Neural crest cell (in vitro differentiated cells): ENCODE results near the gene ADGRG1. TPM values are rescaled to one million over a fixed set of nuclear protein-coding genes. Genes with fewer than 3 reads are reported as not detected.
"Not testable (repeated sequence)": the region's sequence is repeated elsewhere in the genome, so short reads cannot be mapped to it uniquely, and the experiment has no call there.

Experiments
- DNase-seq: peaks from one replicate; pipeline ENCODE4 v3.0.0; 2021; ENCODE audit warnings: low read depth, mixed read lengths, low spot score
- H3K27ac Mint-ChIP-seq: one replicate; pipeline ENCODE4 v1.8.0; 2021; ENCODE audit warnings: mild to moderate bottlenecking, mixed read lengths; ENCODE audit not compliant: unreplicated experiment
- H3K27me3 Mint-ChIP-seq: 2 replicates; pipeline ENCODE4 v1.8.0; 2021; ENCODE audit warnings: low read depth, mild to moderate bottlenecking, mixed read lengths
- H3K36me3 Mint-ChIP-seq: 2 replicates; pipeline ENCODE4 v1.8.0; 2021; ENCODE audit warnings: low read depth, mild to moderate bottlenecking, mixed read lengths
- H3K4me1 Mint-ChIP-seq: 2 replicates; pipeline ENCODE4 v1.8.0; 2021; ENCODE audit warnings: mixed read lengths
- H3K4me3 Mint-ChIP-seq: one replicate; pipeline ENCODE4 v1.8.0; 2021; ENCODE audit warnings: mild to moderate bottlenecking, mixed read lengths
- H3K9me3 Mint-ChIP-seq: 2 replicates; pipeline ENCODE4 v1.8.0; 2021; ENCODE audit warnings: mixed read lengths
- total RNA-seq: library from RNA; stranded (reverse); gene quantifications from 2 replicates; pipeline ENCODE4 v1.2.1, GENCODE V29; 2021
- TF ChIP-seq, protein P1 (sequence below): fragments of 200-600 bp; sonication (generic); conservative IDR thresholded peaks from 2 replicates; pipeline ENCODE4 v1.5.0; 2021; ENCODE audit warnings: antibody characterized with exemption, mild to moderate bottlenecking

The ADGRG1 gene
- total RNA-seq, 1 donor from 2014 or later, result 58.5 TPM

DNA sequence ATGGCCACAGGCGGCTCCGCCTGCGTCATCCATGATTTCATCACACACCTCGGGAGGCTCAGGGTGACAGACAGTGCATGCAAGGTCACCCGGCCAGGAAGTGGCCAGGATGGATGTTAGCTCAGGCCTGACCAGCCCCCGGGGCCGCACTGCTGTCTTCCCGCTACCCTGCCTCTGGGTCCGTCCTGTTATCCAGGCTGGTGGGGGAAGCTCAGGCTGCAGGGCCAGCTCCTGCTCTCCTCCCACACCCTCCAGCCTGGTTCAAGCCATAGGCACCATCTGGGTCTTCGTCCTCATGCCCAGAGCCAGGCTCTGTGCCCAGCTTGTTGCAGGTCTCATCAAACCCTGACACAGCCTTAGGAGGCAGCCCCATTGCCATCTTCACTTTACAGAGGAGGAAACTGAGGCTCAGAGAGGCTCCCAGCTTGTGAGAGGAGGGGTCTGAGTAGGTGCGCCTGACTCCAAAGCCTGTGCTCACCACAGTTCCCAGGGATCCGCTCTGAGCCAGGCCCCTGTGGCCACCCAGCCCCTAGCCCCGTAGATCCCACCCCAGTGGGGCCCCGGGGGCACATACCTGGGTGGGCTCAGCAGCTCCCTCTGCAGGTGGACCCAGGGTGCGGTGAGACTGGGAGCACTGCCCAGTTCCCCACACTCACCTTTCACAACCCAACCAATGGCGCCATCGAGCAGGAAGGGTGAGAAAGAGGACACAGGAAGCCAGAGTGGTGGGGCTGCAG lies 39.3 kb downstream of the ADGRG1 start:
- Mint-ChIP-seq H3K27me3 (no peaks in the 10 kb centered on the region), H3K9me3 (no peaks in the 10 kb centered on the region), H3K36me3 (no peaks in the 10 kb centered on the region), H3K4me1 (peaks cover 29% of the 10 kb centered on the region), H3K4me3 (no peak overlapping the region), H3K27ac (no peak overlapping the region)
- no peak for DNase-seq
- TF ChIP-seq, protein P1, sequence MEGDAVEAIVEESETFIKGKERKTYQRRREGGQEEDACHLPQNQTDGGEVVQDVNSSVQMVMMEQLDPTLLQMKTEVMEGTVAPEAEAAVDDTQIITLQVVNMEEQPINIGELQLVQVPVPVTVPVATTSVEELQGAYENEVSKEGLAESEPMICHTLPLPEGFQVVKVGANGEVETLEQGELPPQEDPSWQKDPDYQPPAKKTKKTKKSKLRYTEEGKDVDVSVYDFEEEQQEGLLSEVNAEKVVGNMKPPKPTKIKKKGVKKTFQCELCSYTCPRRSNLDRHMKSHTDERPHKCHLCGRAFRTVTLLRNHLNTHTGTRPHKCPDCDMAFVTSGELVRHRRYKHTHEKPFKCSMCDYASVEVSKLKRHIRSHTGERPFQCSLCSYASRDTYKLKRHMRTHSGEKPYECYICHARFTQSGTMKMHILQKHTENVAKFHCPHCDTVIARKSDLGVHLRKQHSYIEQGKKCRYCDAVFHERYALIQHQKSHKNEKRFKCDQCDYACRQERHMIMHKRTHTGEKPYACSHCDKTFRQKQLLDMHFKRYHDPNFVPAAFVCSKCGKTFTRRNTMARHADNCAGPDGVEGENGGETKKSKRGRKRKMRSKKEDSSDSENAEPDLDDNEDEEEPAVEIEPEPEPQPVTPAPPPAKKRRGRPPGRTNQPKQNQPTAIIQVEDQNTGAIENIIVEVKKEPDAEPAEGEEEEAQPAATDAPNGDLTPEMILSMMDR, result peak; percentile 25

DNA sequence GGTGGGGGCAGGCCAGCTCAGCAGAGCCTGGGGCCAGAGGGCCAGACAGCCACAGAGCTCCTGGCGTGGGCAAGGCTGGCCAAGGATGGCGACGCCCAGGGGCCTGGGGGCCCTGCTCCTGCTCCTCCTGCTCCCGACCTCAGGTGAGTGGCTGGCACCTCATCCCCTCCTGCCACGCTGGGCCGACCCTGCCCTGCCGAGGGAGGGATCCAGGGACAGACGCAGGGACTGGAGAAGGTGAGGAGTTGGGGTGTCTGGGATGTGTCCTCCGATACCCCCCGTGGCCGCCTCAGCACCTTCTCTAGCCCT lies 39.8 kb downstream of the ADGRG1 start, which contains the start of gene ADGRG3:
ADGRG3 (plus strand) TSS at position 44 of the 309 bp plus-strand sequence; CDS start at position 86, 42 bp downstream.
- Mint-ChIP-seq H3K9me3 (no peaks in the 10 kb centered on the region), H3K27me3 (no peaks in the 10 kb centered on the region), H3K36me3 (no peaks in the 10 kb centered on the region), H3K27ac (peak within 1 kb of the TSS; percentile 78), H3K4me3 (no peak within 1 kb of the TSS), H3K4me1 (peaks cover 29% of the 10 kb centered on the region)
- no peak for DNase-seq
- TF ChIP-seq, protein P1, result no peak

DNA sequence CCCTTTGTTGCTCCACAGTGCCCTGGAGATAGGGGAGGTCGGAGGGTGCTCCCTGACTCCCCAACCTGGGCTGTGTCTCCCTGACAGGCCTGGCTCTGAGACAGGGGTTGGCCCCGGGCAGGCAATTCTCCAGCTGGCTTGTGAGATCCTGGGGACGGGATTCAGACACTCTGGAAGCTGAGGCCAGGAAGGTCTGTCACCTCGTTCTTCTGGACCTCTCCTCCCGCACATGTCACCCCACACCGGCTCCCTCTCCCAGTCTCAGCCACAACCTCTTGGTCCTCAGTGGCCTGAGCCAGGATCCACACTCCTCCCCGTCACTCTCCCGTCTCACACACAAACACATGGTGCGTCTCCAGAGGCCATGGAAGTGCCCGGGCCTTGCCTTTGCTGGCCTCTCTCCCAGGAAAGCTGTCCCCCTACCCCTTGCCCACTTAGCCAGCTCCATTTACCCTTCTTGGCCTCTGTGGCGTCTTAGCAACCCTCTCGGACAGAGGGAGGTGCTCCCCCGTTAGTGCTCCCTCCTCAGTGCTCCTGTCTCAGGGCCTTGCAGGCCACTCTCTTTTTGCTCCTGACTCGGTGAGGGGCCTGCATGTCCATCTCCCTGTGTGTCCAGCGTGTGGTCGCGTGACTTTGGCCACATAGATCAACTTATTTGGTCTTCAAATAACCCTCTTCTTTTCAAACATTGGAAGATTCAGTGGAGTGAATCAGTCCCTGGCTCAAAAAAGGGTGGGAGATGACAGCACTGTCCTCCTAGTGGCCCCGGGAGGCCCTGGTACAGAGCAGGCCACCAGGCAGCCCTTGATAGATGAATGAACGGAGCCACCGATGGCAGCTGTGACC lies 40.4 kb downstream of the ADGRG1 start:
- H3K36me3 Mint-ChIP-seq, result no peaks in the 10 kb centered on the region
- H3K9me3 Mint-ChIP-seq, result no peaks in the 10 kb centered on the region
- TF ChIP-seq, protein P1, result no peak
- no peak for DNase-seq
- no peaks in the 10 kb centered on the region for H3K27me3 Mint-ChIP-seq
- H3K4me1 Mint-ChIP-seq, result peaks cover 29% of the 10 kb centered on the region
- H3K27ac Mint-ChIP-seq, result peak overlapping the region; percentile 78
- H3K4me3 Mint-ChIP-seq, result no peak overlapping the region

DNA sequence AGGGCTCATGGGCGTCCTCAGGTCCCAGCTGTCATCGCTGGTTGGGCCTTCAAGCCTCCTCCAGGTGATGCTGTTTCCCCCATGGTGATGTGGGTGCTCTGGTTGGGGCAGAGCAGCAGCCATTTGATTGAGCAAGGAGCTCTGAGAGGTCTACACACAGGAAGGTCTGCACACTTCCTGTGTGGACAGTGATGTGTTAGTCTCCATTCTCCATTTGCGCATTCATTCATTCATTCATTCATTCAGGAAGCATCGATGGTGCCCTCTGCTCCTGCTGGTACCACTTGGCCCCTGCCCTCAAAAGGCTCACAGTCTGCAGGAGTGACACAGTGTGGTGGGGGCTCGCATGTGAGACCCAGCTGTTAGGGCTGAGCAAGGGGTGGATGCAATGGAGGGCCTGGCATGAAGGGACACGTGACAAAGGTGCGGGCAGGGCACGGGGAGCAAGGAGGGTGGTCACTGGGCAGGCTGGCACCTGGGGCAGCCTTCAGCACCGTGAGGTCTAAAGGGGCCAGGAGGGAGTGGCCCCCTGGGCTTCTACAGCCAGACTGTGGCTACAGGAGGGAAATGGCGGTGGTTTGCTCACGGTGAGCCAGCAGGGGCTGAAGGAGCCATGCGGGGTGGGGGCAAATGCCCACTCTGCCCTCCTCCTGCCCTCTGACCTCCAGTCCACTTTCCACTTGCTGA lies 41.2 kb downstream of the ADGRG1 start:
- no peak for DNase-seq
- no peak overlapping the region for H3K4me3 Mint-ChIP-seq
- H3K36me3 Mint-ChIP-seq, result no peaks in the 10 kb centered on the region
- peak overlapping the region; percentile 50 for H3K27ac Mint-ChIP-seq
- TF ChIP-seq, protein P1, result no peak
- peaks cover 28% of the 10 kb centered on the region for H3K4me1 Mint-ChIP-seq
- no peaks in the 10 kb centered on the region for H3K9me3 Mint-ChIP-seq
- H3K27me3 Mint-ChIP-seq, result no peaks in the 10 kb centered on the region

DNA sequence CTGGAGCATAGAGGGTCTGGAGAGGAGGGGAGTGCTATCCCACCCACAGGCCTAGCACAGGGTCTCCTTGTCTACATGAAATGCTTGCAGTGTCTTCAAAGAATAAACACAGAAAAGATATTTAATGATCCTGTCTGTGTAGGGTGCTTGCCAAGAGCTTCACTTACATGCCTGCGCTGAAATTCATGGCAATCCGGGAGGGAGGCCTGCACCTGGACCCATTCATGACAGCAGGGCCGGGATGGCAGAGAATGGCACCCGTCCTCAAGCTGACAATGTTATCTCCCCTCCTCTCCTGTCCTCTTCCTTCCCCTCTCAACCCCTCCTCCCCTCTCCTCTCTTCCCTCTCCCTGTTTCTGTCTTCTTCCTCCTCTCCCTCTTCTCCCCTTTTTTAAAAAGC lies 41.8 kb downstream of the ADGRG1 start:
- no peak for DNase-seq
- Mint-ChIP-seq H3K9me3 (no peaks in the 10 kb centered on the region), H3K27ac (peak overlapping the region; percentile 93), H3K27me3 (no peaks in the 10 kb centered on the region), H3K36me3 (no peaks in the 10 kb centered on the region), H3K4me1 (peaks cover 23% of the 10 kb centered on the region), H3K4me3 (no peak overlapping the region)
- TF ChIP-seq, protein P1, result no peak

DNA sequence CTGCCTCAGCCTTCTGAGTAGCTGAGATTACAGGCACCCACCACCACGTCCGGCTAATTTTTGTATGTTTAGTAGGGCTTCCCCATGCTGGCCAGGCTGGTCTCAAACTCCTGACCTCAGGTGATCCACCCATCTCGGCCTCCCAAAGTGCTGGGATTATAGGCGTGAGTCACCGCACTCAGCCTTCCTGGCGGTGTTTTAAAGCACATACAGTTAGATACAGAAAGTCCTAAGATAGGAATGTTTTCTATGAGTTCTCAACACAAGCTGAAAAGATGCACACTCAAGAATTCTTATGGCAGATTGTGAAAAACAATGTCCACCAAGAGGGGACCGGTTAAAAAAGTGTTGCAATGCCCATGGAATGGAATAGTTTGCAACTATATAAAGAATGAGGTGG lies 43.0 kb downstream of the ADGRG1 start:
- Mint-ChIP-seq H3K27ac (peak overlapping the region; percentile 93), H3K4me1 (peaks cover 34% of the 10 kb centered on the region)
- H3K9me3 Mint-ChIP-seq, DNase-seq, H3K4me3 Mint-ChIP-seq, H3K36me3 Mint-ChIP-seq, H3K27me3 Mint-ChIP-seq: not testable (repeated sequence)
